Activated naive CD4-positive, alpha-beta T cell treated with anti-CD3 and anti-CD28 coated beads, Interleukin-2, amount 50 U/mL, for 24 hours (primary cell): ENCODE results near the gene LZTS3.

Experiments
- H3K27ac Mint-ChIP-seq: one replicate; pipeline ENCODE4 v1.8.0; 2021; ENCODE audit warnings: mild to moderate bottlenecking, mixed read lengths
- H3K27me3 Mint-ChIP-seq: one replicate; pipeline ENCODE4 v1.8.0; 2021; ENCODE audit warnings: mixed read lengths
- H3K36me3 Mint-ChIP-seq: one replicate; pipeline ENCODE4 v1.8.0; 2021; ENCODE audit warnings: mixed read lengths
- H3K4me1 Mint-ChIP-seq: one replicate; pipeline ENCODE4 v1.8.0; 2021; ENCODE audit warnings: mixed read lengths
- H3K4me3 Mint-ChIP-seq: one replicate; pipeline ENCODE4 v1.8.0; 2021; ENCODE audit warnings: mild to moderate bottlenecking, mixed read lengths
- H3K9me3 Mint-ChIP-seq: one replicate; pipeline ENCODE4 v1.8.0; 2021; ENCODE audit warnings: mixed read lengths

Gene LZTS3

DNA sequence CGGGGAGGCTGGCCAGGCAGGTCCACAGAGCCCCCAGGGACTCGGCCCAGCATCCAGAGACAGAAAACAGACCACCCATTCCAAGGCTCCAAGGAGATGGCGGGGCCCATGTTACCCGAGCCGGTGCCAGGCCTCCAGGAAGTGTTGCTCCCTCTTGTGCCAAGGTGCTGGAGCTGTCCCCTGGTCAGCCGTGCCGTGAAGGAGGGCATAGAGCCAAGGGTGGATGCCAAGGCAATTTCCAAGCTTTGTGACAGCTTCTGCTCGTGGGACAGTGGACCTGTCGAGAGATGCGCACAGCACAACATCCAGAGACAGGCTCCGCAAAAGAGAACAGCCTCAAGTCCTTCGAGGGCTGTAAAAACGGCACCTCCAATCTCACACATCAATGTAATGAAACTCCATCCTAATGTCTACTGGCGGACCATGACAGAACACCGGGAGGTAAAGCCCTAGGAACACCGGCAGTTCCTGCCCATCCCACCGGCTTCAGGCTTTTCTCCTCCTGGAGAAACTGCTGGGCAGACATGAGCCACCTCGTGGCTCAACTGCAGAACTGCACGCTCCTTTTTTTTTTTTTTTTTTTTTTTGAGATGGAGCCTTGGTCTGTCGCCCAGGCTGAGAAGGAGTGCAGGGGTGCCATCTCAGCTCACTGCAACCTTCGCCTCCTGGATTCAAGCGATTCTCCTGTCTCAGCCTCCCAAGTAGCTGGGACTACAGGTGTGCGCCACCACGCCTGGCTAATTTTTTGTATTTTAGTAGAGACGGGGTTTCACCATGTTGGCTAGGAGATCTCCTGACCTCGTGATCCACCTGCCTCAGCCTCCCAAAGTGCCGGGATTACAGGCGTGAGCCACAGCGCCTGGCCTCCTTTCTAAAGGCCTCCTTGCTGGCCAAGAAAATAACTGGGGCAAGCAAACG, 57.9 kb downstream of the LZTS3 start:
- Mint-ChIP-seq H3K4me1 (peaks cover 40% of the 10 kb centered on the region), H3K9me3 (no peaks in the 10 kb centered on the region), H3K27ac (no peak overlapping the region), H3K36me3 (peaks cover 3% of the 10 kb centered on the region), H3K27me3 (no peaks in the 10 kb centered on the region), H3K4me3 (no peak overlapping the region)
